ENCODE measurements around the gene ARHGAP25.

The ARHGAP25 gene

DNA sequence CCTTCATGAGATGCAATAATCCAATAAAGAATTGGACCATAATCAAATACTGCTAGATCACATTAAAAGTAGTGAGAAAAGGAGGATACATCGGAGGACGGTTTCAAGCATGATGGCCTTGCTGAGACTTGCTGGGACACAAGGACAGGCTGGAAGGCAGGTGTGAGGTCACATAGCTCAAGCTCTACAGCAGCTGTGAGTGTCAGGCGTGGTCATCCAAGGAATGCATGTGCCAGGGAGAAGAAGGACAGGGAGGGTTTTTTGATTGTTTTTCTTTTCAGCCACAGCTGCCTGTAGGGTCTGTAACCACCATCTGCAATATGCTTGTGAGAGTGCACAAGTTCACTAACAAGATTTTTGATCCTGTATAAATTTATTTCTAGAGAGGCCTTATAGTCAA lies 79.0 kb downstream of the ARHGAP25 start:
- TF ChIP-seq, protein P1, sequence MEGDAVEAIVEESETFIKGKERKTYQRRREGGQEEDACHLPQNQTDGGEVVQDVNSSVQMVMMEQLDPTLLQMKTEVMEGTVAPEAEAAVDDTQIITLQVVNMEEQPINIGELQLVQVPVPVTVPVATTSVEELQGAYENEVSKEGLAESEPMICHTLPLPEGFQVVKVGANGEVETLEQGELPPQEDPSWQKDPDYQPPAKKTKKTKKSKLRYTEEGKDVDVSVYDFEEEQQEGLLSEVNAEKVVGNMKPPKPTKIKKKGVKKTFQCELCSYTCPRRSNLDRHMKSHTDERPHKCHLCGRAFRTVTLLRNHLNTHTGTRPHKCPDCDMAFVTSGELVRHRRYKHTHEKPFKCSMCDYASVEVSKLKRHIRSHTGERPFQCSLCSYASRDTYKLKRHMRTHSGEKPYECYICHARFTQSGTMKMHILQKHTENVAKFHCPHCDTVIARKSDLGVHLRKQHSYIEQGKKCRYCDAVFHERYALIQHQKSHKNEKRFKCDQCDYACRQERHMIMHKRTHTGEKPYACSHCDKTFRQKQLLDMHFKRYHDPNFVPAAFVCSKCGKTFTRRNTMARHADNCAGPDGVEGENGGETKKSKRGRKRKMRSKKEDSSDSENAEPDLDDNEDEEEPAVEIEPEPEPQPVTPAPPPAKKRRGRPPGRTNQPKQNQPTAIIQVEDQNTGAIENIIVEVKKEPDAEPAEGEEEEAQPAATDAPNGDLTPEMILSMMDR (IDR thresholded peaks at IDR 0.05; ENCODE audit: borderline replicate concordance, control extremely low read depth, extremely low read depth, insufficient read depth, missing control alignments): no peak
- in situ Hi-C loops (cut with MboI; ENCODE audit: low sequenced_read_pairs, unreplicated experiment): no loop called here
- no peak for DNase-seq (ENCODE audit: low spot score)

GRCh38 chr2:68817306-68817705 lies 82.7 kb downstream of the ARHGAP25 start:
- no peak for DNase-seq (ENCODE audit: low spot score)
- in situ Hi-C loops (cut with MboI; ENCODE audit: low sequenced_read_pairs, unreplicated experiment): no loop called here
- TF ChIP-seq, protein P1 (IDR thresholded peaks at IDR 0.05; ENCODE audit: borderline replicate concordance, control extremely low read depth, extremely low read depth, insufficient read depth, missing control alignments): no peak

DNA sequence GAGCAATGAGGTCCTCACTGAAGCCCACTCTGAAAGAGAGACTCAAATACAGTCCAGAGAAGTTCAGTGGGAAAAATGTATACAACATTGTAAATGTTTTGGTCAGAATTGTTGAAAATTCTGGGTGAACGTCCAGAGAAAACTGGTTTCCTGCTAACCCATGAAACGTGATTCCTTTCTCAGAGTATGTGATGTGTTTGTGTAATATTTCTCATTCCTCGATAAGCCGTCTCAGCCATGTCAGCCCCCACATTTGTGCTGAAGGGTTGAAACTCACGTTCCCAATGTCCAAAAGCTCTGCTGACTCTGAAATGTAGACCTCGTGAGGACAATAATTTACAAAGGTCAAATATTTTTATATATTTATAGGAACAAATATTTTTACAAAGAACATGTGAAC lies 84.9 kb downstream of the ARHGAP25 start:
- in situ Hi-C loops (cut with MboI; ENCODE audit: low sequenced_read_pairs, unreplicated experiment): no loop called here
- TF ChIP-seq, protein P1 (IDR thresholded peaks at IDR 0.05; ENCODE audit: borderline replicate concordance, control extremely low read depth, extremely low read depth, insufficient read depth, missing control alignments): no peak
- DNase-seq (ENCODE audit: low spot score): no peak

DNA sequence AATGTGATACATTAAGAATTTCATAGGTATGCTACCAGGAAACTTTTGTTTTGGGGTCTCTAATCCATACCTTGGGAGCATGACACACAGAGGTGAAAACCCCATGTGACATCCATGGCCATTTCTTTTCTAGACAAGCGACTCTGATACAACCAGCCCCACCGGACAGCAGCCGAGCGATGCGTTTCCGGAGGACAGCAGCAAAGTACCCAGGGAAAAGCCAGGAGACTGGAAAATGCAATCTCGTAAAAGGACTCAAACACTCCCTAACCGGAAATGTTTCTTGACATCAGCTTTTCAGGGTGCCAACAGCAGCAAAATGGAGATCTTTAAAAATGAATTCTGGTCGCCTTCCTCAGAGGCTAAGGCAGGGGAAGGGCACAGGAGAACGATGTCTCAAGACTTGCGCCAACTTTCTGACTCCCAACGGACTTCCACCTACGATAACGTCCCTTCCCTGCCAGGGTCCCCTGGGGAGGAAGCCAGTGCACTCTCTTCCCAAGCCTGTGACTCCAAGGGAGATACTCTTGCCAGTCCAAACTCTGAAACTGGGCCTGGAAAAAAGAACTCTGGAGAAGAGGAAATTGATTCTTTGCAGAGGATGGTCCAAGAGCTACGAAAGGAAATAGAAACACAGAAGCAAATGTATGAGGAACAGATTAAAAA lies 87.7 kb downstream of the ARHGAP25 start:
- in situ Hi-C loops (cut with MboI; ENCODE audit: low sequenced_read_pairs, unreplicated experiment): no loop called here
- no peak for DNase-seq (ENCODE audit: low spot score)
- TF ChIP-seq, protein P1 (IDR thresholded peaks at IDR 0.05; ENCODE audit: borderline replicate concordance, control extremely low read depth, extremely low read depth, insufficient read depth, missing control alignments): no peak

- in situ Hi-C loops (cut with MboI; ENCODE audit: low sequenced_read_pairs, unreplicated experiment): no loop called here
- TF ChIP-seq, protein P1 (IDR thresholded peaks at IDR 0.05; ENCODE audit: borderline replicate concordance, control extremely low read depth, extremely low read depth, insufficient read depth, missing control alignments): no peak
- DNase-seq (ENCODE audit: low spot score): no peak
Observed at GRCh38 chr2:68824831-68825230, 90.2 kb downstream of the ARHGAP25 start.

DNA sequence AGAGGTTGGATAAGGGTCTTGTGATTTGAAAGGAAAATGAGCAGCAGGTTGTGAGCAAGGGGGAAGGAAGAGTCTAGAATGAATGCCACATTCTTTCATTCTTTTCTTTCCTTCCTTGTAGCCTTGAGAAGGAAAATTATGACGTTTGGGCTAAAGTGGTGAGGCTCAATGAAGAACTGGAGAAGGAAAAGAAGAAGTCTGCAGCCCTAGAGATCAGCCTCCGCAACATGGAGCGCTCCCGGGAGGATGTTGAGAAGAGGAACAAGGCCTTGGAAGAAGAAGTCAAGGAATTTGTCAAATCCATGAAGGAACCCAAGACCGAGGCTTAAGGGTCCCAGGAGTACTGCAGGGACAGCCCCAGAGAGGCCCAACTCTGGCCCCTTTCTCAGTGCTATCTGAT lies 91.3 kb downstream of the ARHGAP25 start:
- TF ChIP-seq, protein P1 (IDR thresholded peaks at IDR 0.05; ENCODE audit: borderline replicate concordance, control extremely low read depth, extremely low read depth, insufficient read depth, missing control alignments): no peak
- no peak for DNase-seq (ENCODE audit: low spot score)
- in situ Hi-C loops (cut with MboI; ENCODE audit: low sequenced_read_pairs, unreplicated experiment): no loop called here

Measured in GM13976 (cell line).